HG03442 (cell line): ENCODE measurements around the gene VPS4A.
A peak's percentile ranks its signal among the peaks of the same experiment; 100 is the strongest.

Experiments used
- ATAC-seq: cut with Tn5 transposase; IDR thresholded peaks from one replicate; pipeline ENCODE4 v1.9.1; 2021; ENCODE audit warnings: mild to moderate bottlenecking, moderate library complexity; ENCODE audit not compliant: unreplicated experiment

The VPS4A gene

DNA sequence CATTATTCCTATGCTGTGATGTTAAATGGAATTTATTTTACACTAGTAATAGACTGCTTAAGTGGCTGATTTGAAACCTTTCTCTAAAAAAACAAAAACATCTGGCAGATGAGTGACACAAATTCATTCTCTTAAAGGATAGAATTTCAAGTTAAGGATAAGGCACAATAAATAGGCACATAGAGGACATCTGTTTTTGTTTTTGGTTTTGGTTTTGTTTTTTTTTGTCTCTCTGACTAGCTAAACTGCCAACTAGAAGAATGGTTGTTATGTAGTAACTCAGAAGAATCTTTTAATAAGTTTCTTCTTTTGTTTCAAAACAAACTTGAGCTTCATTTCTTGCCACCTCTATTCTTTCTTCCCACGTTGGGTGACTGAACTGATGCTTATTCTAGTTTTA is 5.1 kb upstream of the VPS4A start:
- no peak for ATAC-seq

DNA sequence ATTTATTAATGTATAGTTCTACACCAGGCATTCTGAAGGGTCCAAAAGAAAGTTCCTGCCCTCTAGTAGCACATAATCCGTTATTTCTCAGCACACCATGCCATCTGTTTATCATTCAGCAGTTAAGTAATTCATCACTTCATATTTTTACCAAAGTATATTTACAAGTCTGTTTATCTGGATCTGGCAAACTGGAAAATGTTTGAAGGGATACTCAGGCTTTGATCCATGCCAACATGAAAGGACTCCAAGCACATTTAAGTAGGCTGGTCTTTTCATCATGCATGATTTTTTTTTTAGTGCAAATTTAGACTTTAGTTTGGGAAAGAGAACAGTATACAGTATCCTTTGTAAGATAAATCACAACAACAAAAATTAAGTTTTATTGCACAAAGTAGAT is 4.1 kb upstream of the VPS4A start:
- ATAC-seq: no peak

DNA sequence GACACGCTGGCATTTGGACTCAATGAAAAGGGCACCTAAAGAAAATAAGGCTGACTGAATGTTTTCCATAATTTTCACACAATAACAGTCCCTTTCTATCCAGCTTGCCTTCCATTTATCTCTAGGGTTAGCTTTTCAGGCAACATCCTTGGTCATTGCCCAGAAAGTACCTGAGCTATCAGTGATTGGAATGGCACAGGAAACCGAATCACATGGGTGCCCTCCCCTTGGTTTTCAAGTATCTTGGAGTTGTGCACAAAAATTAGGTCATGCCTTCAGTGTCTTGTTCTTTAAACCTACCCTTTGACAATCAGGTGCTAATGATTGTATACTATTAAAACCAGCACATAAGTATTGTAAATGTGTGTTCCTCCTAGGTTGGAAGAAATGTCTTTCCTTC is 3.3 kb upstream of the VPS4A start:
- ATAC-seq: no peak

- no peak for ATAC-seq
These were observed 1.8 kb upstream of the VPS4A start for GRCh38 chr16:69309316-69309715.

DNA sequence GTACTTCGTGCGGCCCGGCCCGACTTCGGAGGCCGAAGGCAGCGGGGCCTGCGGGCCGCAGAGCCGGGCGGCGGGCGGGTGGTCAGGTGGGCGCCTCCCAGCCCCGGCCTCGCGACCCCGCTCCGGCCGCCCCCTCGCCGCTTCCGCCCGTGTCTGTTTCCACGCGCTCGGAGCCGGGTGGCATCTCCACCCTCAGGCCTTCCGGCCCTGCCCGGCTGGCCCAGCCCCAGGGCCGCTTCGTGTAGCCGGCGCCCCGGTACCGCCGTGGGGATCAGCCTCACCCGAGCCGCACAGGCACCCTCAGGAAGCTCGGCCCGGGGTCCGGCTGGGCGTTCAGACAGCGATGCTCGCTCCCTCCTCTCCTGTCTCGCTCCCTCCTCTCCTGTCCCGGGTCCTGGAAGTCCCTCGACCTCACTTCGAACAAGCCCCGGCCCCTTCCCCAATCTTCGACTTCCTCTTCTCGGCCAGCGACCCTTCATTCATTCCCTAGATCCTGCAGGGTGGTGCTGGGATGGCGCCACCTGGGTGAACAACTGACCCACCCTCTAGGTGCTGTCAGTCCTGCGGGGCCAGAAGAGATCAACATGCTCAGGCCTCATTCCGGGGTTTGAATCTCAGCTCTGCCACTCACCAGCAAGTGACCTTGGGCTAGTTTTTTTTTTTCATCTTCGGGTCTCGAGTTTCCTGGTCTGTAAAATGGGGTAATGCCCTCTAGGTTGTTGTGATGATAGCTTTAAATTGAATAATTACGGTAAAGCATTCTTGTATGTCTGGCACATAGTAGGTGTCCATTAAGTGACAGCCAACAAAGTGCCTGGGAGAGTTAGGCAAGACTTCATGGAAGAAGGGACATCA is 610 bp downstream of the VPS4A start:
- peak; percentile 45 for ATAC-seq

DNA sequence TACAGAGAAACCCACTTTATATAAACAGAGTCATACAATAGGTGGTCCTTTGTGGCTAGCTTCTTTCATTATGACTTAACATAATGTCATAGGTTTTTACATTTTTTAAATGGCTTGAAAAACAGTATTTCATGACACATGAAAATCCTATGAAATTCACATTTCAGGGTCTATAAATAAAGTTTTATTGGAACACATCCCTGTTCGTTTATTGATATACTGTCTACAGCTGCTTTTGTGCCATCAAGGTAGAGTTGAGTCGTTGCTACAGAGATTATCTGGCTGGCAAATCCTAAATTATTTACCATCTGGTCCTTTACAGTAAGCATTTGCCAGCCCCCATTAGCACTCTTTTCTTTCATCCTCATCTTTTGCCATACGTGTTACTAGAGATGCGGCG is 2.3 kb downstream of the VPS4A start:
- no peak for ATAC-seq

DNA sequence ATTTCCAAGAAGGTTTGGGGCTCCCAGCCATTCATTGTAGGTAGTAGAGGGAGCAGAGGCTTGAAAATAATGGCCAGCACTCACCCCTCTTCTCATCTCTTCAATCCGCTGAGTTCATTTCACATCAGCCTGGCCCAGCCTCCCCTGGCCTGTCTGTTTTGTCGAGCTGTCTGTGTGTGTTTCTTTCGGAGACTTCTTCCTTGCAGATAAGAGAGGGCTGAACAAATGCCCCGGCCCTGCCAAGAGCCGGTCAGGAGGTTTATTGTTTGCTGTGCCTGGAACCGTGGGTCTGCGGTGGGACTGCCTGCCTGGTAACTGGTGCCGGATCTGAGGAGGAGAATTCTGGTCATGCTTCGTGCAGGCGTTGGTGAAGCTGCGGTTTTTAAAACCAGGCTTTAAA is 3.4 kb downstream of the VPS4A start:
- no peak for ATAC-seq

- no peak for ATAC-seq
These were observed 4.5 kb downstream of the VPS4A start for GRCh38 chr16:69315486-69316311.

GRCh38 chr16:69316595-69317034 is 5.5 kb downstream of the VPS4A start:
- no peak for ATAC-seq

GRCh38 chr16:69318177-69318910 is 7.2 kb downstream of the VPS4A start:
- ATAC-seq: no peak

GRCh38 chr16:69318911-69319289 is 7.8 kb downstream of the VPS4A start:
- no peak for ATAC-seq

GRCh38 chr16:69319381-69319780 is 8.2 kb downstream of the VPS4A start:
- no peak for ATAC-seq

DNA sequence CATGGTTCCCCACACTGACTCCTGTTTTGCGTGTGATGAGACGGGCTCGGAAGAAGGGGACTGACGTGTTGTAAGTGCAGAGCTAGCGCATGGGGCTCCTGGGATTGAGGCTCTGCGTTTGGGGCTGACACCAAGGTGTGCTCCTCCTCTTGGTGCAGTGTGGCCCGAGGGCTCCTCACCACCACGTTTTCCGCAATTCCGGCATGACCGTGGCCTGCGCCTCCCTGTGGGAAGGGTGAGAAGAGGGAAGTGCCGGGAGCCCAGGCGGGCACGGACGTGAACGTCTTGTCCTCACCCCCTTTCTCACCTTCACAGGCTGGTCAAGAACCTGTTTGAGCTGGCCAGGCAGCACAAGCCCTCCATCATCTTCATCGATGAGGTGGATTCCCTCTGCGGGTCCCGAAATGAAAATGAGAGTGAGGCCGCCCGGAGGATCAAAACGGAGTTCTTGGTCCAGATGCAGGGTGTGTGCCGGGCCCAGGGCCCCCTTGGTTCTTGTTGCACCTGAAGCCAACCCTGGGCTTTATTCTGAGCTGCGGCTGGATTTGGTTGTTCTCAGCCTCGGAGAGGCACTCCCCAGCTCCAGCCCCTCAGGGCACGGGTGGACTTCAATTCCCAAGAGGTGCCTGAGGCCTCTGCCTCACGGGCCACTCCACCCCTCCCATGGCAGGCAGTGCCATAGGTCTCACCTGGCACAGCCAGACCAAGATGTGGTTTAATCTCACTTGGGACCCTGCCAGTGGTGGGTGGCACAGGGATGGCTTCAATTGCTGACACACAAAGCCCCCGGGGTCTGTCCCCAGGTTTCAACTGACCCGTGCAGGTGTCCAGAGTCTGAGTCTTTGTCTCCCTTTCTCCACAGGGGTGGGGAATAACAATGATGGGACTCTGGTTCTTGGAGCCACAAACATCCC is 8.9 kb downstream of the VPS4A start:
- no peak for ATAC-seq

DNA sequence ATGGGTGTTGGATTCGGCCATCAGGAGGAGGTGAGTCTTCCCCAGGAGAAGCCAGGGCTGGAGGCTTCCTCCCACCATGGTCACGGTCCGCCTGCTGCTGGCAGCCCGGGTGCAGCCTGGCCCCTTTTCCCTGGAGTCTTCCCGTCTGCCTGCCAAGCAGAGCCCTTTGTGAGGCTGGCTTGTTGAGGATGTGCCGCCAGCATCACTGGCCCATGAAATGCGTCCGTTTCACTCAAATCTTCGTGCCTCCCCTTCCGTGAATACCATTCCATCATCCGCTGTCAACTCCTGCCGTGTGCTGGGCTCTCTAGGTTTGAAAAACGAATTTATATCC is 9.6 kb downstream of the VPS4A start:
- no peak for ATAC-seq

- ATAC-seq: no peak
These were observed 9.9 kb downstream of the VPS4A start for GRCh38 chr16:69321080-69321479.

DNA sequence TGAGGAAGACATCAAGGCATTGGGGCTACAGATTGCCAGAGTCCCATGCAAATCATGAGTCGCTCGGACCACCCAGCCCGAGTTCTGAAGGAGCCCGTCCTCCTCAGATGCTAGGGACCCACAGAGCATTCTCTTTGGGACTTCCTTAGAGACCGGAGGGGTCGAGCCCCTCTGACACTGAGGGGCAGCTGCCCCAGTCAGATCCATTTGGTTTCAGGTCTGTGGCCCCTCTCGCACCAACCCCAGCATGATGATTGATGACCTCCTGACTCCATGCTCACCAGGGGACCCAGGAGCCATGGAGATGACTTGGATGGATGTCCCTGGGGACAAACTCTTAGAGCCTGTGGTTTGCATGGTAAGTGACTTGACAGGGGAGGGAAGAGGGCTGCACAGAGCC is 11.2 kb downstream of the VPS4A start:
- no peak for ATAC-seq

- no peak for ATAC-seq
These were observed 12.3 kb downstream of the VPS4A start for GRCh38 chr16:69323415-69323814.

DNA sequence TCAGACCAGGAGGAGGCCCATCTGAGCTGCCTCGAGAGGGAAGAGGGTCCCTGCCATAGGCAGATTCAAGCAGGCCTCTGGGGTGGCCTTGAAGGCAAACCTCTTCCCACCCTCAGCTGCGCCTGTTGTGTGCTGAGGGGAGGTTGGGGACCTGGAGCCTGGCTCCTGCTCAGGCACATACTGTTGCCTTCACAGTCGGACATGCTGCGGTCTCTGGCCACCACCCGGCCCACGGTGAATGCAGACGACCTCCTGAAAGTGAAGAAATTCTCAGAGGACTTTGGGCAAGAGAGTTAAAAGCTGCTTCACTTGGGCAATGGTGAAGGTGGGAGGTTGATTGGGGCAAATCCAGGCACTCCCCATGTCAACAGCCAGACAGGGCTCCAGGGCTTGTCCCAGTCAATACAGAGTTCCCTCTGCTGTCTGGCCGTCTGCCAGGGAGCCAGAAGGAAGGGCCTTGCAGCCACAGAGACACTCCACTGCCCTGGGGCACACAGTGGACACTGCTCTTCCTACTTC is 12.9 kb downstream of the VPS4A start:
- no peak for ATAC-seq

DNA sequence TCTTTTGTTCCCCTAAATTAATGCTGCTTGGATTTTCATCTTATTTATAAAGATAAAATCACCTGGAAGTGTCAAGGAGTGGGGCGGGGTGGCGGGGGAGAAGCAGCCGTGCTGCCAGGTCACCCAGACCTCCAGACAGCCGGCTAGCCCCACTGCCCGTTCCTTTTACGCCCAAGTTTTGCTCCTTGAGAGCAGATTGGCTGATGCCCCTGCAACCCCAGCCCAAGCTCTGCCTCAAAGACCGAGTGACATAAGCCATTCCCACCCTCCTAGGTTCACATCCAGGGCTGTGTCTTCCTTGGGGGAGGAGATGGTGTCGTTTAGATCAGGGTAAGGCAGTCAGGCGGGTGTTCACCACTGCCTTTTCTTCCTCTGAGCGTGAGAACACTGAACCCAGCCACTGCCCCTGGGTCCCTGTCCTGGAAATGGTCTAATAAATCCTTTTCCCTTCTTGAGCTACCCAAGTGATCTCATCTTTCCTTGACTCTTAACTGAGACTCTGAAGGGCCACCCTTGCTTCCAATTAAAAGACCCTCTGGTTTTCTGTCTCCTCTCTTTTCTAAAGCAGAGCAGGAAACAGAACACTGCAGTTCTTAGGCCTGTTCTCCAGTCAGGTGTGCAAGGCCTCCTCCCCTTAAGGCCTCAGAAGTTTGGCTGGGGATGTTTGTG is 13.6 kb downstream of the VPS4A start:
- no peak for ATAC-seq

DNA sequence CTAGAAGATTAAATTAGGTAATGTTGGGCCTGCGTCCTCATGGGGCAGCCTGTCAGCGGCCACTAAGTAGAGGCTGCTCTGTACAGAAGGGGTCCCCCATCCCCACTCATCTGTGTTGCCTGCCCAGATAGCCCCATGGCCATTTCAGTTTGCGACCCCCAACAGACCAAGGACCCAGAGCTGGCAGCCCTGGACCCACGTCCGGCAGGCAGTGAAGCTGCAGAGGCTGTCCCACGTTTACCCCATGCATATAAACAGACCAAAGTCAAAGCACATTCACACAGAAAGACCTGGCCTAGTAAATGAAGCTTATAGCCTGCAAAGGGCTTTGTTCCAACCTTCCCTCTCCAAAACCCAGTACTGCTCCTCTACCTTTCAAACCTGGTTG is 14.6 kb downstream of the VPS4A start:
- ATAC-seq: no peak
